ENCODE measurements around the gene C1orf141. TPM values are rescaled to one million over a fixed set of nuclear protein-coding genes. Genes with fewer than 3 reads are reported as not detected.

C1orf141 gene
- total and polyA plus RNA-seq, 2 of the 8 experiments (the other 6 are each of a cell fraction or from before 2014, with no cell fraction given), result not detected

DNA sequence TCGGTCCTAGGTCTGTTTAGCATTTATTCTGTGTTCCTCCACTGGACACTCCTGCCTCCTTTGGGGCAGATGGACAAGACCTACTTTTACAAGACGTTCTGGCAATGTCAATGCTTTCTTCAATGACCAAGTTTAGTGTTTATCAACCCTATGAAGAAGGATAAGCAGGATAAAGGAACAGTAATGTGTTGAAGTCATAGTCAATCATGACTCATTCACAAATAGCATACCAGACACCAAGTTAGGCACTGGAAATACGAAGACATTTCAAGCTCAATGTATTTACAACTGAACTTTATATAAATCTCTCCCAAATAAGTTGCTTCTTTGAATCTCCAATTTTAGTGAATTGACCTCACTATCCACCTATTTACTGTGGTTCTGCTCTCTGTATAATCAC lies 76.0 kb downstream of the C1orf141 start (continued):
- TF ChIP-seq, protein P1, sequence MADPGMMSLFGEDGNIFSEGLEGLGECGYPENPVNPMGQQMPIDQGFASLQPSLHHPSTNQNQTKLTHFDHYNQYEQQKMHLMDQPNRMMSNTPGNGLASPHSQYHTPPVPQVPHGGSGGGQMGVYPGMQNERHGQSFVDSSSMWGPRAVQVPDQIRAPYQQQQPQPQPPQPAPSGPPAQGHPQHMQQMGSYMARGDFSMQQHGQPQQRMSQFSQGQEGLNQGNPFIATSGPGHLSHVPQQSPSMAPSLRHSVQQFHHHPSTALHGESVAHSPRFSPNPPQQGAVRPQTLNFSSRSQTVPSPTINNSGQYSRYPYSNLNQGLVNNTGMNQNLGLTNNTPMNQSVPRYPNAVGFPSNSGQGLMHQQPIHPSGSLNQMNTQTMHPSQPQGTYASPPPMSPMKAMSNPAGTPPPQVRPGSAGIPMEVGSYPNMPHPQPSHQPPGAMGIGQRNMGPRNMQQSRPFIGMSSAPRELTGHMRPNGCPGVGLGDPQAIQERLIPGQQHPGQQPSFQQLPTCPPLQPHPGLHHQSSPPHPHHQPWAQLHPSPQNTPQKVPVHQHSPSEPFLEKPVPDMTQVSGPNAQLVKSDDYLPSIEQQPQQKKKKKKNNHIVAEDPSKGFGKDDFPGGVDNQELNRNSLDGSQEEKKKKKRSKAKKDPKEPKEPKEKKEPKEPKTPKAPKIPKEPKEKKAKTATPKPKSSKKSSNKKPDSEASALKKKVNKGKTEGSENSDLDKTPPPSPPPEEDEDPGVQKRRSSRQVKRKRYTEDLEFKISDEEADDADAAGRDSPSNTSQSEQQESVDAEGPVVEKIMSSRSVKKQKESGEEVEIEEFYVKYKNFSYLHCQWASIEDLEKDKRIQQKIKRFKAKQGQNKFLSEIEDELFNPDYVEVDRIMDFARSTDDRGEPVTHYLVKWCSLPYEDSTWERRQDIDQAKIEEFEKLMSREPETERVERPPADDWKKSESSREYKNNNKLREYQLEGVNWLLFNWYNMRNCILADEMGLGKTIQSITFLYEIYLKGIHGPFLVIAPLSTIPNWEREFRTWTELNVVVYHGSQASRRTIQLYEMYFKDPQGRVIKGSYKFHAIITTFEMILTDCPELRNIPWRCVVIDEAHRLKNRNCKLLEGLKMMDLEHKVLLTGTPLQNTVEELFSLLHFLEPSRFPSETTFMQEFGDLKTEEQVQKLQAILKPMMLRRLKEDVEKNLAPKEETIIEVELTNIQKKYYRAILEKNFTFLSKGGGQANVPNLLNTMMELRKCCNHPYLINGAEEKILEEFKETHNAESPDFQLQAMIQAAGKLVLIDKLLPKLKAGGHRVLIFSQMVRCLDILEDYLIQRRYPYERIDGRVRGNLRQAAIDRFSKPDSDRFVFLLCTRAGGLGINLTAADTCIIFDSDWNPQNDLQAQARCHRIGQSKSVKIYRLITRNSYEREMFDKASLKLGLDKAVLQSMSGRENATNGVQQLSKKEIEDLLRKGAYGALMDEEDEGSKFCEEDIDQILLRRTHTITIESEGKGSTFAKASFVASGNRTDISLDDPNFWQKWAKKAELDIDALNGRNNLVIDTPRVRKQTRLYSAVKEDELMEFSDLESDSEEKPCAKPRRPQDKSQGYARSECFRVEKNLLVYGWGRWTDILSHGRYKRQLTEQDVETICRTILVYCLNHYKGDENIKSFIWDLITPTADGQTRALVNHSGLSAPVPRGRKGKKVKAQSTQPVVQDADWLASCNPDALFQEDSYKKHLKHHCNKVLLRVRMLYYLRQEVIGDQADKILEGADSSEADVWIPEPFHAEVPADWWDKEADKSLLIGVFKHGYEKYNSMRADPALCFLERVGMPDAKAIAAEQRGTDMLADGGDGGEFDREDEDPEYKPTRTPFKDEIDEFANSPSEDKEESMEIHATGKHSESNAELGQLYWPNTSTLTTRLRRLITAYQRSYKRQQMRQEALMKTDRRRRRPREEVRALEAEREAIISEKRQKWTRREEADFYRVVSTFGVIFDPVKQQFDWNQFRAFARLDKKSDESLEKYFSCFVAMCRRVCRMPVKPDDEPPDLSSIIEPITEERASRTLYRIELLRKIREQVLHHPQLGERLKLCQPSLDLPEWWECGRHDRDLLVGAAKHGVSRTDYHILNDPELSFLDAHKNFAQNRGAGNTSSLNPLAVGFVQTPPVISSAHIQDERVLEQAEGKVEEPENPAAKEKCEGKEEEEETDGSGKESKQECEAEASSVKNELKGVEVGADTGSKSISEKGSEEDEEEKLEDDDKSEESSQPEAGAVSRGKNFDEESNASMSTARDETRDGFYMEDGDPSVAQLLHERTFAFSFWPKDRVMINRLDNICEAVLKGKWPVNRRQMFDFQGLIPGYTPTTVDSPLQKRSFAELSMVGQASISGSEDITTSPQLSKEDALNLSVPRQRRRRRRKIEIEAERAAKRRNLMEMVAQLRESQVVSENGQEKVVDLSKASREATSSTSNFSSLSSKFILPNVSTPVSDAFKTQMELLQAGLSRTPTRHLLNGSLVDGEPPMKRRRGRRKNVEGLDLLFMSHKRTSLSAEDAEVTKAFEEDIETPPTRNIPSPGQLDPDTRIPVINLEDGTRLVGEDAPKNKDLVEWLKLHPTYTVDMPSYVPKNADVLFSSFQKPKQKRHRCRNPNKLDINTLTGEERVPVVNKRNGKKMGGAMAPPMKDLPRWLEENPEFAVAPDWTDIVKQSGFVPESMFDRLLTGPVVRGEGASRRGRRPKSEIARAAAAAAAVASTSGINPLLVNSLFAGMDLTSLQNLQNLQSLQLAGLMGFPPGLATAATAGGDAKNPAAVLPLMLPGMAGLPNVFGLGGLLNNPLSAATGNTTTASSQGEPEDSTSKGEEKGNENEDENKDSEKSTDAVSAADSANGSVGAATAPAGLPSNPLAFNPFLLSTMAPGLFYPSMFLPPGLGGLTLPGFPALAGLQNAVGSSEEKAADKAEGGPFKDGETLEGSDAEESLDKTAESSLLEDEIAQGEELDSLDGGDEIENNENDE (IDR thresholded peaks at IDR 0.05; ENCODE audit: insufficient replicate concordance, low read length), result no peak
- TF ChIP-seq SAP30 (IDR thresholded peaks at IDR 0.05; ENCODE audit: insufficient read depth, insufficient replicate concordance, low read length) (no peak), EP300 (IDR thresholded peaks at IDR 0.05; ENCODE audit: borderline replicate concordance in 1 of 2, low read depth in 2 of 2, low read length in 2 of 2) (no peak), FOSL1 (IDR thresholded peaks at IDR 0.05; ENCODE audit: insufficient read depth, low read depth, low read length) (no peak), CHD1 (IDR thresholded peaks at IDR 0.05; ENCODE audit: low read depth, low read length) (no peak), KDM5A (IDR thresholded peaks at IDR 0.05; ENCODE audit: low read length) (no peak), ZNF274 (IDR thresholded peaks at IDR 0.05; ENCODE audit: borderline replicate concordance, extremely low read depth, low read length) (no peak), JUND (IDR thresholded peaks at IDR 0.05; ENCODE audit: low read length) (no peak), TAF7 (optimal IDR thresholded peaks at IDR 0.05; ENCODE audit: borderline replicate concordance, low read depth, low read length) (no peak), SP4 (IDR thresholded peaks at IDR 0.05; ENCODE audit: low read length) (no peak), CTBP2 (IDR thresholded peaks at IDR 0.05; ENCODE audit: borderline replicate concordance, insufficient read depth, insufficient read length, low read length) (no peak), POLR2AphosphoS5 (IDR thresholded peaks at IDR 0.05; ENCODE audit: low read depth, low read length) (no peak)

Data from H1 (cell line).